GM12875 (cell line): ENCODE measurements around the gene CDC42EP3.

ENCODE experiments used
- H3K4me3 ChIP-seq: one replicate; pipeline ENCODE4 v1.5.1; 2011; ENCODE audit warnings: low read depth, low read length, control low read depth
- TF ChIP-seq, protein P1 (sequence below): IDR thresholded peaks from 2 replicates; pipeline ENCODE4 v1.5.1; 2011; ENCODE audit warnings: low read depth, mild to moderate bottlenecking, control low read depth, inconsistent platforms, low read length, moderate library complexity, borderline replicate concordance; ENCODE audit not compliant: insufficient read depth

The CDC42EP3 gene

DNA sequence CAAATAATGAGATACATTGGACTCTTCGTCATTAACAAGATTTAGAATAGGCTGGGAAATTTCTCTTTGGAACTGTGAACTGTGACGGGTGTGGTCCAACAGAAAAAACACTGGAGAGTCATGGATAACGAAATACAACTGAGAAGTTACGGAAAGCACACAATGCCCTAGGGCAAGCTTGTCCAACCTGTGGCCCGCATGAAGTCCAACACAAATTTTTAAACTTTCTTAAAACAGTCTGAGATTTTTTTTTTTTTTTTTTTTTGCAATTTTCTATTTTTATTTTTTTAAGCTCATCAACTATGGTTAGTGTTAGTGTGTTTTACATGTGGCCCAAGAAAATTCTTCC, 27.7 kb downstream of the CDC42EP3 start:
- TF ChIP-seq, protein P1, sequence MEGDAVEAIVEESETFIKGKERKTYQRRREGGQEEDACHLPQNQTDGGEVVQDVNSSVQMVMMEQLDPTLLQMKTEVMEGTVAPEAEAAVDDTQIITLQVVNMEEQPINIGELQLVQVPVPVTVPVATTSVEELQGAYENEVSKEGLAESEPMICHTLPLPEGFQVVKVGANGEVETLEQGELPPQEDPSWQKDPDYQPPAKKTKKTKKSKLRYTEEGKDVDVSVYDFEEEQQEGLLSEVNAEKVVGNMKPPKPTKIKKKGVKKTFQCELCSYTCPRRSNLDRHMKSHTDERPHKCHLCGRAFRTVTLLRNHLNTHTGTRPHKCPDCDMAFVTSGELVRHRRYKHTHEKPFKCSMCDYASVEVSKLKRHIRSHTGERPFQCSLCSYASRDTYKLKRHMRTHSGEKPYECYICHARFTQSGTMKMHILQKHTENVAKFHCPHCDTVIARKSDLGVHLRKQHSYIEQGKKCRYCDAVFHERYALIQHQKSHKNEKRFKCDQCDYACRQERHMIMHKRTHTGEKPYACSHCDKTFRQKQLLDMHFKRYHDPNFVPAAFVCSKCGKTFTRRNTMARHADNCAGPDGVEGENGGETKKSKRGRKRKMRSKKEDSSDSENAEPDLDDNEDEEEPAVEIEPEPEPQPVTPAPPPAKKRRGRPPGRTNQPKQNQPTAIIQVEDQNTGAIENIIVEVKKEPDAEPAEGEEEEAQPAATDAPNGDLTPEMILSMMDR = no peak
- H3K4me3 ChIP-seq = no peak overlapping the region

DNA sequence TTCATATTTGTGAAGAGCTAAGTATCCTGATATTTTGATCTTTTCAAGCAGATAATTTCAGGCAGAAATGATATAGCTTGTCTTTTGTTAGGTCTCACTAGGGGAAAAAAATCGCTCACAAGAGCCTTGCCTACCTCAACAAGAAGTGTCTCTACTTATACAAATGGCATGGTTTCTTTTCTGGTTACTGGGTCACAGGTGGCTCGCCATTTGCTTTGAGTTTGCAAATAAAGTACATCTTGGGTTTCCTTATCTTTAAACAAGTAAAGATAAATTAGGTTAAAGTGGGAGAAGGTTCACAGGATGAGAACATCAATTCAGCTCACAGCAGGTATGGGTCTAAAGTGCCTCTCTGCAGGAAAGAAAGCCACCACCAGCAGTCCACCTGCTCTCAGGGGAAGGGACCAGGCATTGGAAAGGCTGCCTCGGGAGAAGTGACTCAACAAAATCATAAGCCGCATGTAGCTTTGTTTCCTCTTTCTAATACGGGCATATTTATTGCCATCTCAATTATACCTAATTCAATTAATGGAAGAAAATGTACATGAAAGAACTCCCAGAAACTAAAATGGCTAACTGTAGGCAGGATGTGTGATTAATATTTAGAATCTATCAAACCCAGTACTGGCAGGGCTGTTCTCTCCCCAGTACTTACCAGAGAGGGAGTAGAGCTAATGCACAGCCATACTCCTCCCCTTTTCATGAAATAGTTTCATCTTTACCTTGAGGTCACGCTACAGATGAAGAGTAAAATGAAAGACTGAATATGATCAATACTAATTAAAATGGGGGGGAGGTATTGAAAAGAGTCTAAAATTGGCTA, 28.3 kb downstream of the CDC42EP3 start:
- TF ChIP-seq, protein P1 = no peak
- no peak overlapping the region for H3K4me3 ChIP-seq

DNA sequence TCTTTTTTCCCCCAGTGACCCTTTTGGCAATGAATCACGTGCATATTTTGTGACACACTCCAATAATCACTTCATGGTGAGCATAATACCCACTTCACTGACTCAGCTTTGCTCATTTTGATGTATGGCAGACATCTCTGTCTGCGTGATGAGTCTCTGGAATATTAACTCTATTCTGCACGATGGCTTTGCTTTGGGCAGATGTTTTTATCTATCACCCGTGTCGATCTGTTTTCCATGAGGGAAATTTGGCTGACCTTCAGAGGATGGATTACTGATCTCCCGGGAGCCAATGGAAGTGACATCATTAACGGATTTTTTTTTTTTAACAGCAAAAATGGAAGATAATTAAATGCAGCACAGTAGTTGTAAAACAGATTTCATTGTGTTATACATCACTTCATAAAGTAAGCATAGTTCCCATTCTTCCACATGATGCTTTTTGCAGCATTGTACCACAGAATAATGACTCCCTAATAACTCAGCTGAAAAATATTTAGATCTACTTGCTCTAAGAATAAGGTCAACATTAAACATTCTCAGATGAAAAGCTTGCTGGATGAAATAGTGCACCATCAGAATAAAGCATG, 29.8 kb downstream of the CDC42EP3 start:
- no peak overlapping the region for H3K4me3 ChIP-seq
- TF ChIP-seq, protein P1 = no peak

DNA sequence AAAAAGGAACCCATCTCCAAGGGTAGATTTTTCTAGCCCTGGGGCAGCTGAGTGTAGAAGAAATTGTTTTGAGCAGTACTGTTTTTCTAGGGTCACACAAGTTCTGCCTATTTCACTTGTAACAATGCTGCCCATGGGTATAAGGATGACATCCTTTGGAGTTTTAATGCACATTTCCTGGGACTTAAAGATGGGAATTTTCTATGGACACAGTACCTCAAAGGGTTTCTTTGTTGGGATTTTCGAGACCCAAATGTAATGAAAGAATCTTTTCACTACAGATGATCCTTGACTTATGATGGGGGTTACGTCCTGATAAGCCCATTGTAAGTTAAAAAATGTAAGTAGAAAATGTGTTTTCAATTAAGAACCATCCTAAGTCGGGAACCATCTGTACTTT, 31.8 kb downstream of the CDC42EP3 start:
- no peak overlapping the region for H3K4me3 ChIP-seq
- TF ChIP-seq, protein P1 = no peak

DNA sequence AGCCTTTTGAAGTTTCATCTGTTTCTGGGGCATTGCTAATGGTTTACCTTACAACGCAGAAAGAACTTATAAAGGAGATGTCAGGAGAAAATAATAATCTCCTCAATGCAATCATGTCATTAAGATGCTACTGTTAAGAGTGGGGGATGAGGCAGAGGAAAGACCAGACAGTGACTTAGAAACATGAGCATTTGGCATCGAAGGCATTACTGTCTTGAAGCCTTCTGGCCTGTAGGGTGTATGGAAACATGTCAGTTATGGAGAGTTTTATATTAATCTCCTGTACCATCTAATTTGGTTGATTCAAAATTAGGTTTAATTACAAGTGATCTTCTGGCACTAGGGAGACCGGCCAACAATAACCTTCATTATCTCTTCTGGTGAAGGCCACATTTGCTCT, 32.5 kb downstream of the CDC42EP3 start:
- TF ChIP-seq, protein P1 = no peak
- no peak overlapping the region for H3K4me3 ChIP-seq

DNA sequence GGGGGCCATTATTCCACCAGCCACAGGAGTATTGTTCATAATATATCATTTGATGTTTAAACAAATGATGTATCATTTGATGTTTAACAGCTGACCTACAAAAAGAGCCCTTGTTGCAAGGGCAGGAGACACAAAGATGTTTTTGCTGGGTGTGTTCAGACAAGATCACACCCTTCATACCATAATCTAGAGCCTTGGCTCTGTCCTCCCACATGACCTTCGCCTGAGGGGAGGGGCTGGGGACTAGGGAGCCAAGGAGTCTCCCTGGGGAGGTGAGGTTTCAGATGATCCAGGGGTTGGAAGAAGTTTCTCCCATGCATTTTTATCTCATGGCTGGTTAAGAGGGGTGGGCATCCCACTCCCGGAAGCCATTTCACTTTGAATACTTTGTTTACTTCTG, 33.5 kb downstream of the CDC42EP3 start:
- TF ChIP-seq, protein P1 = no peak
- H3K4me3 ChIP-seq = no peak overlapping the region

DNA sequence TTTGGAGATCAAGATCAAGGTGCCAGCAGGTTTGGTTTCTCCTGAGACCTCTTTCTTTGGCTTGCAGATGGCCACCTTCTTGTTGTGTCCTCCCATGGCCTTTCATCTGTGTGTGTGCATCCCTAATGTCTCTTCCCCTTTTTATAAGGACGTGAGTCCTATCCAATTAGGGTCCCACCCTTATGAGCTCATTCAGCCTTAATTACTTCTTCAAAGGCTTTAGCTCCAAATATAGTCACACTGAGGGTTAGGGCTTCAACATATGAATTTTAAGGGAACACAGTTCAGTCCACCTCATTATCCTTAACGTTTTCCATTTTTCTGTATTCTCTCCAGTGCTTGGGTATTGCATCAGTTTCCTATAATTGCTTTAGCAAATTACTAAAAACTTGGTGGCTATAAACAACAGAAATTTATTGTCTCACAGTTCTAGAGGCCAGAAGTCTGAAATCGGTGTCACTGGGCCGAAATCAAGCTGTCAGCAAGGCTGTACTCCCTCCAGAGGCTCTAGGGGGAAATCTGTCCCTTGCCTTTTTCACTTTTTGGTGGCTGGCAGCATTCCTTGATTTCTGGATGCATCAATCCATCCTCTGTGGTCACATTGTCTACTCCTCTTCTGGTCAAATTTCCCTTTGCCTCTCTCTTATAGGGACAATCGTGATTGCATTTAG, 34.1 kb downstream of the CDC42EP3 start:
- TF ChIP-seq, protein P1 = 0 out of 2 replicates have a peak, but pooled peaks have one; percentile 9
- H3K4me3 ChIP-seq = no peak overlapping the region
